K562 (cell line): Measurements from ENCODE around the gene MRNIP. TPM values are rescaled to one million over a fixed set of nuclear protein-coding genes. Genes with fewer than 3 reads are reported as not detected.

Experiments used
- CREM ChIP-seq: IDR thresholded peaks from 2 replicates; pipeline ENCODE4 v1.6.1; 2014; ENCODE audit warnings: antibody characterized with exemption, low read depth
- DDX20 ChIP-seq: fragments of 450-650 bp; IDR thresholded peaks from 2 replicates; pipeline ENCODE4 v1.6.1; 2016; ENCODE audit warnings: missing genetic modification characterization, low read depth, mild to moderate bottlenecking, missing compliant biosample characterization, moderate library complexity
- ETV5 ChIP-seq: sonication (generic); formaldehyde crosslinking; IDR thresholded peaks from 2 replicates; pipeline ENCODE4 v1.4.0; 2020; ENCODE audit warnings: low read depth, mild to moderate bottlenecking, missing genetic modification reagents
- GTF2E2 ChIP-seq: fragments of 200-800 bp; sonication (Bioruptor generic); IDR thresholded peaks from 2 replicates; pipeline ENCODE4 v1.6.1; 2016; ENCODE audit warnings: missing genetic modification characterization, missing compliant biosample characterization
- MAZ ChIP-seq, 2 experiments: fragments of 450-650 bp in 1 of 2; sonication (generic) in 1 of 2; formaldehyde crosslinking; IDR thresholded peaks in 1 of 2; conservative IDR thresholded peaks in 1 of 2; 2 replicates each; pipeline versions ENCODE4 v1.4.0 to v1.5.0; 2020; ENCODE audit warnings: mild to moderate bottlenecking in 1 of 2, missing genetic modification reagents in 1 of 2
- RBFOX2 ChIP-seq: fragments of 200-400 bp; formaldehyde crosslinking; IDR thresholded peaks from 2 replicates; pipeline ENCODE4 v1.6.1; 2017; ENCODE audit warnings: low read depth, mild to moderate bottlenecking, low read length, moderate library complexity
- RBM25 ChIP-seq: fragments of 200-400 bp; formaldehyde crosslinking; IDR thresholded peaks from 2 replicates; pipeline ENCODE4 v1.6.1; 2018; ENCODE audit warnings: low read length, low read depth, moderate library complexity; ENCODE audit not compliant: severe bottlenecking
- SAP30 ChIP-seq: fragments of 200-600 bp; sonication (generic); IDR thresholded peaks from 2 replicates; pipeline ENCODE4 v1.6.1; 2012; ENCODE audit warnings: borderline replicate concordance, low read depth, mild to moderate bottlenecking, moderate library complexity, low read length, control low read depth, inconsistent platforms; ENCODE audit not compliant: insufficient read depth, poor library complexity, severe bottlenecking
- TAF7 ChIP-seq: fragments of 450-650 bp; IDR thresholded peaks from 2 replicates; pipeline ENCODE4 v1.6.1; 2016; ENCODE audit warnings: missing genetic modification characterization, missing compliant biosample characterization
- YY1 ChIP-seq, 3 experiments: IDR thresholded peaks; 2 replicates each; pipeline ENCODE4 v1.6.1; 2011; ENCODE audit warnings: low read length in 2 of 3, mild to moderate bottlenecking in 2 of 3, moderate library complexity in 2 of 3, borderline replicate concordance in 1 of 3, control low read depth in 1 of 3, low read depth in 1 of 3; ENCODE audit not compliant: insufficient read depth in 3 of 3, insufficient replicate concordance in 2 of 3, control insufficient read depth in 1 of 3, insufficient read length in 1 of 3; ENCODE audit errors: extremely low read depth in 1 of 3
- ZBTB17 ChIP-seq: fragments of 450-650 bp; formaldehyde crosslinking; IDR thresholded peaks from 2 replicates; pipeline ENCODE4 v1.4.0; 2020; ENCODE audit warnings: mild to moderate bottlenecking
- ZHX1 ChIP-seq: fragments of 150-350 bp; conservative IDR thresholded peaks from 2 replicates; pipeline ENCODE4 v1.6.1; 2014; ENCODE audit warnings: low read length
- polyA plus RNA-seq, 8 experiments: library from polyadenylated mRNA; depleted of rRNA in 4 of 8; stranded (reverse) in 5 of 8; unstranded in 3 of 8; fragments of >200 nt; fragmentation: Nextera tagmentation in 2 of 8; fragmentation: Illumina TruSeq in 1 of 8; extraction: Ambion mirVana in 2 of 8; extraction: Trizol in 1 of 8; gene quantifications; 2 replicates each; pipeline versions ENCODE4 v1.2.1 to v1.2.3, GENCODE V29; 2011 to 2014; ENCODE audit warnings: inconsistent platforms in 1 of 8, missing spikeins in 1 of 8
- total RNA-seq, 7 experiments: library from RNA; depleted of rRNA in 6 of 7; stranded (reverse); fragments of >200 nt in 6 of 7; fragmentation: Illumina TruSeq in 2 of 7; extraction: Trizol in 2 of 7; gene quantifications; 2 replicates each; pipeline versions ENCODE4 v1.2.1 to v1.2.3, GENCODE V29; 2011 to 2021; ENCODE audit warnings: low replicate concordance in 1 of 7
- TF ChIP-seq, protein P1 (sequence below): fragments of 450-650 bp; IDR thresholded peaks from 2 replicates; pipeline ENCODE4 v1.6.1; 2017; ENCODE audit warnings: antibody characterized with exemption, mild to moderate bottlenecking
- TF ChIP-seq, protein P2 (sequence below): sonication (generic); formaldehyde crosslinking; IDR thresholded peaks from 2 replicates; pipeline ENCODE4 v1.8.1; 2022; ENCODE audit warnings: missing genetic modification reagents
- TF ChIP-seq, protein P3 (sequence below): sonication (generic); formaldehyde crosslinking; IDR thresholded peaks from 2 replicates; pipeline ENCODE4 v1.8.0; 2022; ENCODE audit warnings: mild to moderate bottlenecking, missing genetic modification reagents

Gene MRNIP
- total and polyA plus RNA-seq, 9 of the 15 experiments (the other 6 are each of a cell fraction or from before 2014, with no cell fraction given), result 3.6 to 39.0 (median 16.8) TPM

DNA sequence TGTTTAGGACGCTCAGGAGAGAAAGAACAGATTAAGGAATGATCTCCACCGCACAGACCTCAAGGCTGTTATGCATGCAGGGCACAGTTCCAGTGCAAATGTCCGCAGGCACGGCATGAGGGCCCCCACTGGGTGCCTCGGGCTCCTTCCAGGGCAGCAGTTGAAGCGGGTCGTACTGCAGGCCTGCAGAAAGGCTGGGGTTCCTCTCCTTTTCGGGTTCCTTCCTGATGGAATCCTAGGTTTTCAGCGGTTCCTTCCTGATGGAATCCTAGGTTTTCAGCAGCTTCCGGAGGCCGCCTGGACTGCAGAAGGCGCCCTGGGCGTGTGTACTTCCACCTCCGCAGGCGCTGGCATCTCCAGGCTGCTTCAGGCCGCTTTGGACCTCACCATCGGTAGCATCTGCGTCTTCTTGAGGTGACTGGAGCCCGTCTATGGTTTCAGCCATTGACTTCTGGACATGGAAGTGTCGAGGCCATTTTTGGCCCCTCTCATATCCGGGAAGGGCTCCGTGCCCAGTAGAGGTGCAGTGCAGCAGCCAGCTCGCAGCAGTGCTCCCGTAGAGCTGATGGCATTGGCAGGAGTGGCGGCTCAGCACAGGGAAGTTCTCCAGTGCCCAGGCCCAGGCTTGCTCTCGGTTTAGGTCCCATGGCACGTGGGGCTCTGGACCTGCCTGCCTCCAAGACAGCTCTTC lies 46.3 kb downstream of the MRNIP start (continued):
- TF ChIP-seq ETV5 (peak; percentile 46; the same call in 1 of the 2 replicates), CREM (no peak), DDX20 (tag) (no peak), ZHX1 (no peak), GTF2E2 (tag) (peak; percentile 48; the same call in 1 of the 2 replicates), MAZ (CRISPR knock-in tag; conservative IDR thresholded peaks at IDR 0.05 in 1 of 2, IDR thresholded peaks at IDR 0.05 in 1 of 2) (0 out of 4 replicates have a peak, but pooled peaks of 1 of the 2 experiments have one; percentile 16), SAP30 (no peak), TAF7 (tag) (no peak), RBFOX2 (peak; percentile 49), YY1 (IDR thresholded peaks at IDR 0.05; ENCODE audit: borderline replicate concordance in 1 of 3, control insufficient read depth in 1 of 3, extremely low read depth in 1 of 3, insufficient read depth in 3 of 3, insufficient read length in 1 of 3, insufficient replicate concordance in 2 of 3, low read depth in 1 of 3, low read length in 2 of 3) (peak in 1 of 3 experiments; percentile 7), ZBTB17 (CRISPR knock-in tag) (0 out of 2 replicates have a peak, but pooled peaks have one; percentile 20), RBM25 (no peak)
- TF ChIP-seq, protein P1, sequence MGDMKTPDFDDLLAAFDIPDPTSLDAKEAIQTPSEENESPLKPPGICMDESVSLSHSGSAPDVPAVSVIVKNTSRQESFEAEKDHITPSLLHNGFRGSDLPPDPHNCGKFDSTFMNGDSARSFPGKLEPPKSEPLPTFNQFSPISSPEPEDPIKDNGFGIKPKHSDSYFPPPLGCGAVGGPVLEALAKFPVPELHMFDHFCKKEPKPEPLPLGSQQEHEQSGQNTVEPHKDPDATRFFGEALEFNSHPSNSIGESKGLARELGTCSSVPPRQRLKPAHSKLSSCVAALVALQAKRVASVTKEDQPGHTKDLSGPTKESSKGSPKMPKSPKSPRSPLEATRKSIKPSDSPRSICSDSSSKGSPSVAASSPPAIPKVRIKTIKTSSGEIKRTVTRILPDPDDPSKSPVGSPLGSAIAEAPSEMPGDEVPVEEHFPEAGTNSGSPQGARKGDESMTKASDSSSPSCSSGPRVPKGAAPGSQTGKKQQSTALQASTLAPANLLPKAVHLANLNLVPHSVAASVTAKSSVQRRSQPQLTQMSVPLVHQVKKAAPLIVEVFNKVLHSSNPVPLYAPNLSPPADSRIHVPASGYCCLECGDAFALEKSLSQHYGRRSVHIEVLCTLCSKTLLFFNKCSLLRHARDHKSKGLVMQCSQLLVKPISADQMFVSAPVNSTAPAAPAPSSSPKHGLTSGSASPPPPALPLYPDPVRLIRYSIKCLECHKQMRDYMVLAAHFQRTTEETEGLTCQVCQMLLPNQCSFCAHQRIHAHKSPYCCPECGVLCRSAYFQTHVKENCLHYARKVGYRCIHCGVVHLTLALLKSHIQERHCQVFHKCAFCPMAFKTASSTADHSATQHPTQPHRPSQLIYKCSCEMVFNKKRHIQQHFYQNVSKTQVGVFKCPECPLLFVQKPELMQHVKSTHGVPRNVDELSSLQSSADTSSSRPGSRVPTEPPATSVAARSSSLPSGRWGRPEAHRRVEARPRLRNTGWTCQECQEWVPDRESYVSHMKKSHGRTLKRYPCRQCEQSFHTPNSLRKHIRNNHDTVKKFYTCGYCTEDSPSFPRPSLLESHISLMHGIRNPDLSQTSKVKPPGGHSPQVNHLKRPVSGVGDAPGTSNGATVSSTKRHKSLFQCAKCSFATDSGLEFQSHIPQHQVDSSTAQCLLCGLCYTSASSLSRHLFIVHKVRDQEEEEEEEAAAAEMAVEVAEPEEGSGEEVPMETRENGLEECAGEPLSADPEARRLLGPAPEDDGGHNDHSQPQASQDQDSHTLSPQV, result no peak
- TF ChIP-seq, protein P2, sequence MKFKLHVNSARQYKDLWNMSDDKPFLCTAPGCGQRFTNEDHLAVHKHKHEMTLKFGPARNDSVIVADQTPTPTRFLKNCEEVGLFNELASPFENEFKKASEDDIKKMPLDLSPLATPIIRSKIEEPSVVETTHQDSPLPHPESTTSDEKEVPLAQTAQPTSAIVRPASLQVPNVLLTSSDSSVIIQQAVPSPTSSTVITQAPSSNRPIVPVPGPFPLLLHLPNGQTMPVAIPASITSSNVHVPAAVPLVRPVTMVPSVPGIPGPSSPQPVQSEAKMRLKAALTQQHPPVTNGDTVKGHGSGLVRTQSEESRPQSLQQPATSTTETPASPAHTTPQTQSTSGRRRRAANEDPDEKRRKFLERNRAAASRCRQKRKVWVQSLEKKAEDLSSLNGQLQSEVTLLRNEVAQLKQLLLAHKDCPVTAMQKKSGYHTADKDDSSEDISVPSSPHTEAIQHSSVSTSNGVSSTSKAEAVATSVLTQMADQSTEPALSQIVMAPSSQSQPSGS (CRISPR knock-in tag), result no peak
- TF ChIP-seq, protein P3, sequence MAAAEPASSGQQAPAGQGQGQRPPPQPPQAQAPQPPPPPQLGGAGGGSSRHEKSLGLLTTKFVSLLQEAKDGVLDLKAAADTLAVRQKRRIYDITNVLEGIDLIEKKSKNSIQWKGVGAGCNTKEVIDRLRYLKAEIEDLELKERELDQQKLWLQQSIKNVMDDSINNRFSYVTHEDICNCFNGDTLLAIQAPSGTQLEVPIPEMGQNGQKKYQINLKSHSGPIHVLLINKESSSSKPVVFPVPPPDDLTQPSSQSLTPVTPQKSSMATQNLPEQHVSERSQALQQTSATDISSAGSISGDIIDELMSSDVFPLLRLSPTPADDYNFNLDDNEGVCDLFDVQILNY (CRISPR knock-in tag), result no peak
